Erythroblast (primary cell): ENCODE data around the gene HBZ.

Experiments used
- GATA1 ChIP-seq: IDR thresholded peaks from 2 replicates; pipeline ENCODE4 v1.6.1; 2011; ENCODE audit warnings: low read depth, mild to moderate bottlenecking, control low read depth, low read length, moderate library complexity
- POLR2A ChIP-seq: IDR thresholded peaks from 2 replicates; pipeline ENCODE4 v1.6.1; 2011; ENCODE audit warnings: mild to moderate bottlenecking, low read length

GRCh38 chr16:185213-185612, 32.8 kb downstream of the HBZ start:
- TF ChIP-seq POLR2A (peak; percentile 18), GATA1 (no peak)
